ENCODE data around the gene THEMIS2. TPM values are rescaled to one million over a fixed set of nuclear protein-coding genes. Genes with fewer than 3 reads are reported as not detected.

The THEMIS2 gene
- total RNA-seq, 4 donors from 2014 or later = 9.6 to 36.4 (median 24.6) TPM

DNA sequence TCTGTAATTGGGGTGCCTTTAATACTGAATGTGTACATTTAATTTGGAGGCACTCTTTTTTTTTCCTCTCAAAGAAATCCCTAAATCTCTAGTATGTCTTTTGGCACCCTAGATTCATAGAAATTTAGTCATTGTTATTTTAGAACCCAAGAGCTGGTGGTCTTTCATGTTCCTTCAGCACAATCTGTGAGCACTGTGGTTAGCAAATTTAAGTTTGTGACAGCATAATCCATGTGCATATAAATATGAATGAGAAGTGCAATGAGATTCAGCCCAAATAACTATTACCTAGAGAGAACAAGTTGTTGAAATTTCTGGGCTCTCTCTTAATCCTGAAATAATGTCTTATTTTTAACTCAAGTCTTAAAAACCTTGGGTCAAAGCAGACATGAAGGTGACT, 37.3 kb upstream of the THEMIS2 start:
- Histone ChIP-seq H3K36me3 (peaks cover 12 to 54% (median 28%) of the 10 kb centered on the region in 4 donors), H3K27me3 (no peaks in the 10 kb centered on the region), H3K4me3 (no peak overlapping the region), H3K4me1 (peaks cover 15 to 34% (median 20%) of the 10 kb centered on the region in 4 donors), H3K27ac (replicated peaks in 1 of 4) (no peak overlapping the region), H3K9me3 (no peaks in the 10 kb centered on the region)
- DNase-seq (ENCODE audit: extremely low spot score) = no peak
- intact Hi-C loops (cut with DNase I) = loop anchor here (10.0 kb wide), 2 partner anchors 110 to 160 kb away; partner anchors contain the start of genes FAM76A and IFI6
- no peak for TF ChIP-seq POLR2A (IDR thresholded peaks at IDR 0.05; ENCODE audit: low read depth)
- TF ChIP-seq CTCF (IDR thresholded peaks at IDR 0.05) = no peak
- TF ChIP-seq EP300 (IDR thresholded peaks at IDR 0.05) = no peak
- no peak for TF ChIP-seq POLR2AphosphoS5 (IDR thresholded peaks at IDR 0.05)

- Histone ChIP-seq H3K4me3 (no peak overlapping the region), H3K9me3 (no peaks in the 10 kb centered on the region), H3K36me3 (peaks cover 15 to 59% (median 33%) of the 10 kb centered on the region in 4 donors), H3K27ac (replicated peaks in 1 of 4) (no peak overlapping the region), H3K27me3 (no peaks in the 10 kb centered on the region), H3K4me1 (peaks cover 15 to 32% (median 19%) of the 10 kb centered on the region in 4 donors)
- no peak for DNase-seq (ENCODE audit: extremely low spot score)
- intact Hi-C loops (cut with DNase I) = loop anchor here (10.0 kb wide), 2 partner anchors 111 to 161 kb away; partner anchors contain the start of genes FAM76A and IFI6
- TF ChIP-seq POLR2AphosphoS5 (IDR thresholded peaks at IDR 0.05) (no peak), CTCF (IDR thresholded peaks at IDR 0.05) (no peak), POLR2A (IDR thresholded peaks at IDR 0.05; ENCODE audit: low read depth) (no peak), EP300 (IDR thresholded peaks at IDR 0.05) (no peak)
- WGBS = 96% methylated on average over 1 of the region's 1 CpG
These were observed 36.8 kb upstream of the THEMIS2 start for GRCh38 chr1:27835501-27835900.

- WGBS = 100% methylated on average over 5 of the region's 7 CpGs
These were observed 22.4 kb upstream of the THEMIS2 start for GRCh38 chr1:27849951-27850350.

DNA sequence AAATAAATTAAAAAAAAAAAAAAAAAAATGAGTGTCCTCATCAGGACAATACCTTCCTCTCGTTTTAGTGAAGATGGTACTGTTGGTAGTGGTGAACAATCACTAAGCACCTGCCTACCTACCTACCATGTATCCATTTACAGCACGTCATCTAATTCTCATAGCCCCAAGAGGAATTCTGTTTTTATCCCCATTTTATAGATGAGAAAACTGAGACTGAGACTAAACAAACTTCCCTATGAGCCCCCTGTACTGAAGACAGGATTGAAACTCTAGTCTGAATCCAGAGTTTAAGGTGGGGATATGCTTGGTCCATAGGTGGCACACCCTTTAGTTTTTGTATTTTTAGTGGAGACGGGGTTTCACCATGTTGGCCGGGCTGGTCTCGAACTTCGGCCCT, 17.3 kb upstream of the THEMIS2 start:
- Histone ChIP-seq H3K9me3 (no peaks in the 10 kb centered on the region), H3K4me1 (peaks cover 6 to 10% (median 9%) of the 10 kb centered on the region in 4 donors), H3K36me3 (peaks cover 11 to 20% (median 19%) of the 10 kb centered on the region in 4 donors), H3K27me3 (no peaks in the 10 kb centered on the region), H3K27ac (replicated peaks in 1 of 4) (no peak overlapping the region), H3K4me3 (no peak overlapping the region)
- intact Hi-C loops (cut with DNase I) = loop anchor here (5.0 kb wide), 1 partner anchor 127 kb away; no protein-coding TSS in a partner anchor
- WGBS = 90% methylated on average over 6 of the region's 6 CpGs
- DNase-seq (ENCODE audit: extremely low spot score) = no peak
- TF ChIP-seq POLR2AphosphoS5 (IDR thresholded peaks at IDR 0.05) (no peak), EP300 (IDR thresholded peaks at IDR 0.05) (no peak), POLR2A (IDR thresholded peaks at IDR 0.05; ENCODE audit: low read depth) (no peak), CTCF (IDR thresholded peaks at IDR 0.05) (no peak)

More at GRCh38 chr1:27849951-27850350, 22.4 kb upstream of the THEMIS2 start:
- peaks cover 56 to 71% (median 70%) of the 10 kb centered on the region in 4 donors for H3K36me3 ChIP-seq
- H3K4me1 ChIP-seq = no peaks in the 10 kb centered on the region
- intact Hi-C loops (cut with DNase I) = no loop called here
- no peak overlapping the region for H3K27ac ChIP-seq (replicated peaks in 1 of 4)
- TF ChIP-seq EP300 (IDR thresholded peaks at IDR 0.05) (no peak), POLR2A (IDR thresholded peaks at IDR 0.05; ENCODE audit: low read depth) (no peak), CTCF (IDR thresholded peaks at IDR 0.05) (no peak), POLR2AphosphoS5 (IDR thresholded peaks at IDR 0.05) (no peak)
- no peaks in the 10 kb centered on the region for H3K27me3 ChIP-seq
- DNase-seq (ENCODE audit: extremely low spot score) = no peak
- no peak overlapping the region for H3K4me3 ChIP-seq
- no peaks in the 10 kb centered on the region for H3K9me3 ChIP-seq

All from esophagus muscularis mucosa (tissue), 4 donors.